ENCODE measurements around the gene FBXW12. TPM values are rescaled to one million over a fixed set of nuclear protein-coding genes. Genes with fewer than 3 reads are reported as not detected.

FBXW12 gene
- total and polyA plus RNA-seq, 9 donors: 0.05 to 0.30 (median 0.16) TPM; not detected in 2

GRCh38 chr3:48422272-48422671, 50.3 kb downstream of the FBXW12 start:
- H3K4me1 ChIP-seq (ENCODE audit: control insufficient read depth, insufficient read depth, low read length): peaks cover 52% of the 10 kb centered on the region

GRCh38 chr3:48422681-48423080, 50.7 kb downstream of the FBXW12 start:
- Histone ChIP-seq H3K27me3 (ENCODE audit: control insufficient read depth, insufficient read depth, low read length) (no peaks in the 10 kb centered on the region), H3K36me3 (ENCODE audit: control insufficient read depth, insufficient read depth, low read length) (peaks cover 18% of the 10 kb centered on the region), H3K4me3 (ENCODE audit: low read length) (no peak overlapping the region), H3K9me3 (replicated peaks; ENCODE audit: control insufficient read depth, low read depth, low read length) (no peaks in the 10 kb centered on the region), H3K4me1 (ENCODE audit: control insufficient read depth, insufficient read depth, low read length) (peaks cover 56% of the 10 kb centered on the region), H3K27ac (ENCODE audit: low read length) (no peak overlapping the region)
- DNase-seq: peak; percentile 44
- 77% methylated on average over 8 of the region's 8 CpGs for WGBS (ENCODE audit: insufficient coverage)

More at GRCh38 chr3:48422272-48422671, 50.3 kb downstream of the FBXW12 start:
- Histone ChIP-seq H3K4me3 (ENCODE audit: low read length) (no peak overlapping the region), H3K27me3 (ENCODE audit: control insufficient read depth, insufficient read depth, low read length) (no peaks in the 10 kb centered on the region), H3K27ac (ENCODE audit: low read length) (no peak overlapping the region), H3K36me3 (ENCODE audit: control insufficient read depth, insufficient read depth, low read length) (peaks cover 22% of the 10 kb centered on the region), H3K9me3 (replicated peaks; ENCODE audit: control insufficient read depth, low read depth, low read length) (no peaks in the 10 kb centered on the region)
- DNase-seq: no peak
- WGBS (ENCODE audit: insufficient coverage): 100% methylated on average over 2 of the region's 3 CpGs

- H3K27me3 ChIP-seq (ENCODE audit: control insufficient read depth, insufficient read depth, low read length): no peaks in the 10 kb centered on the region
- 84% methylated on average over 25 of the region's 25 CpGs for WGBS (ENCODE audit: insufficient coverage)
- H3K4me1 ChIP-seq (ENCODE audit: control insufficient read depth, insufficient read depth, low read length): peaks cover 63% of the 10 kb centered on the region
- H3K27ac ChIP-seq (ENCODE audit: low read length): no peak overlapping the region
- peaks cover 14% of the 10 kb centered on the region for H3K36me3 ChIP-seq (ENCODE audit: control insufficient read depth, insufficient read depth, low read length)
- no peak overlapping the region for H3K4me3 ChIP-seq (ENCODE audit: low read length)
- no peak for DNase-seq
- H3K9me3 ChIP-seq (replicated peaks; ENCODE audit: control insufficient read depth, low read depth, low read length): no peaks in the 10 kb centered on the region
Observed at GRCh38 chr3:48423241-48423882, 51.3 kb downstream of the FBXW12 start.

- no peak overlapping the region for H3K27ac ChIP-seq (ENCODE audit: low read length)
- WGBS (ENCODE audit: insufficient coverage): 85% methylated on average over 26 of the region's 27 CpGs
- peaks cover 65% of the 10 kb centered on the region for H3K4me1 ChIP-seq (ENCODE audit: control insufficient read depth, insufficient read depth, low read length)
- DNase-seq: no peak
- H3K27me3 ChIP-seq (ENCODE audit: control insufficient read depth, insufficient read depth, low read length): no peaks in the 10 kb centered on the region
- H3K9me3 ChIP-seq (replicated peaks; ENCODE audit: control insufficient read depth, low read depth, low read length): no peaks in the 10 kb centered on the region
- H3K4me3 ChIP-seq (ENCODE audit: low read length): no peak overlapping the region
- H3K36me3 ChIP-seq (ENCODE audit: control insufficient read depth, insufficient read depth, low read length): peaks cover 7% of the 10 kb centered on the region
Observed at GRCh38 chr3:48423883-48424695, 52.1 kb downstream of the FBXW12 start.

GRCh38 chr3:48425281-48425812, 53.3 kb downstream of the FBXW12 start:
- DNase-seq: no peak
- Histone ChIP-seq H3K27me3 (ENCODE audit: control insufficient read depth, insufficient read depth, low read length) (no peaks in the 10 kb centered on the region), H3K36me3 (ENCODE audit: control insufficient read depth, insufficient read depth, low read length) (peaks cover 4% of the 10 kb centered on the region), H3K9me3 (replicated peaks; ENCODE audit: control insufficient read depth, low read depth, low read length) (no peaks in the 10 kb centered on the region), H3K4me1 (ENCODE audit: control insufficient read depth, insufficient read depth, low read length) (peaks cover 73% of the 10 kb centered on the region), H3K27ac (ENCODE audit: low read length) (no peak overlapping the region), H3K4me3 (ENCODE audit: low read length) (no peak overlapping the region)
- WGBS (ENCODE audit: insufficient coverage): 51% methylated on average over 7 of the region's 13 CpGs

- peaks cover 7% of the 10 kb centered on the region for H3K36me3 ChIP-seq (ENCODE audit: control insufficient read depth, insufficient read depth, low read length)
- H3K27me3 ChIP-seq (ENCODE audit: control insufficient read depth, insufficient read depth, low read length): no peaks in the 10 kb centered on the region
- peaks cover 73% of the 10 kb centered on the region for H3K4me1 ChIP-seq (ENCODE audit: control insufficient read depth, insufficient read depth, low read length)
- DNase-seq: peak; percentile 32
- peak overlapping the region; percentile 55 for H3K27ac ChIP-seq (ENCODE audit: low read length)
- WGBS (ENCODE audit: insufficient coverage): 63% methylated on average over 10 of the region's 11 CpGs
- no peaks in the 10 kb centered on the region for H3K9me3 ChIP-seq (replicated peaks; ENCODE audit: control insufficient read depth, low read depth, low read length)
- no peak overlapping the region for H3K4me3 ChIP-seq (ENCODE audit: low read length)
Observed at GRCh38 chr3:48426401-48426909, 54.4 kb downstream of the FBXW12 start.

- Histone ChIP-seq H3K27me3 (ENCODE audit: control insufficient read depth, insufficient read depth, low read length) (no peaks in the 10 kb centered on the region), H3K4me1 (ENCODE audit: control insufficient read depth, insufficient read depth, low read length) (peaks cover 72% of the 10 kb centered on the region), H3K9me3 (replicated peaks; ENCODE audit: control insufficient read depth, low read depth, low read length) (no peaks in the 10 kb centered on the region), H3K27ac (ENCODE audit: low read length) (peak overlapping the region; percentile 55), H3K36me3 (ENCODE audit: control insufficient read depth, insufficient read depth, low read length) (peaks cover 13% of the 10 kb centered on the region), H3K4me3 (ENCODE audit: low read length) (no peak overlapping the region)
- WGBS (ENCODE audit: insufficient coverage): 67% methylated on average over 3 of the region's 8 CpGs
- DNase-seq: no peak
Observed at GRCh38 chr3:48426944-48427629, 55.1 kb downstream of the FBXW12 start.

GRCh38 chr3:48427630-48427962, 55.6 kb downstream of the FBXW12 start:
- Histone ChIP-seq H3K4me3 (ENCODE audit: low read length) (no peak overlapping the region), H3K36me3 (ENCODE audit: control insufficient read depth, insufficient read depth, low read length) (peaks cover 18% of the 10 kb centered on the region), H3K4me1 (ENCODE audit: control insufficient read depth, insufficient read depth, low read length) (peaks cover 67% of the 10 kb centered on the region), H3K27ac (ENCODE audit: low read length) (no peak overlapping the region), H3K27me3 (ENCODE audit: control insufficient read depth, insufficient read depth, low read length) (no peaks in the 10 kb centered on the region), H3K9me3 (replicated peaks; ENCODE audit: control insufficient read depth, low read depth, low read length) (no peaks in the 10 kb centered on the region)
- DNase-seq: no peak
- WGBS (ENCODE audit: insufficient coverage): 79% methylated on average over 6 of the region's 9 CpGs

- Histone ChIP-seq H3K9me3 (replicated peaks; ENCODE audit: control insufficient read depth, low read depth, low read length) (no peaks in the 10 kb centered on the region), H3K4me1 (ENCODE audit: control insufficient read depth, insufficient read depth, low read length) (peaks cover 62% of the 10 kb centered on the region)
- WGBS (ENCODE audit: insufficient coverage): 40% methylated on average over 6 of the region's 7 CpGs
Observed at GRCh38 chr3:48428088-48428571, 56.1 kb downstream of the FBXW12 start.

More at GRCh38 chr3:48428088-48428571, 56.1 kb downstream of the FBXW12 start:
- Histone ChIP-seq H3K27ac (ENCODE audit: low read length) (peak overlapping the region; percentile 2), H3K36me3 (ENCODE audit: control insufficient read depth, insufficient read depth, low read length) (peaks cover 23% of the 10 kb centered on the region), H3K27me3 (ENCODE audit: control insufficient read depth, insufficient read depth, low read length) (no peaks in the 10 kb centered on the region), H3K4me3 (ENCODE audit: low read length) (peak overlapping the region; percentile 62)
- DNase-seq: no peak

Measured in muscle of leg (tissue), 11 donors.